B cell (primary cell): Measurements from ENCODE around the gene ITGA5.

Experiments
- CTCF ChIP-seq: fragments of 200-600 bp; IDR thresholded peaks from one replicate; pipeline ENCODE4 v1.8.0; 2022; ENCODE audit warnings: antibody characterized with exemption, mild to moderate bottlenecking
- EZH2 ChIP-seq: IDR thresholded peaks from 2 replicates; pipeline ENCODE4 v1.6.1; 2012; ENCODE audit warnings: borderline replicate concordance, low read depth, mild to moderate bottlenecking, moderate library complexity, low read length; ENCODE audit not compliant: insufficient read depth, poor library complexity, severe bottlenecking

DNA sequence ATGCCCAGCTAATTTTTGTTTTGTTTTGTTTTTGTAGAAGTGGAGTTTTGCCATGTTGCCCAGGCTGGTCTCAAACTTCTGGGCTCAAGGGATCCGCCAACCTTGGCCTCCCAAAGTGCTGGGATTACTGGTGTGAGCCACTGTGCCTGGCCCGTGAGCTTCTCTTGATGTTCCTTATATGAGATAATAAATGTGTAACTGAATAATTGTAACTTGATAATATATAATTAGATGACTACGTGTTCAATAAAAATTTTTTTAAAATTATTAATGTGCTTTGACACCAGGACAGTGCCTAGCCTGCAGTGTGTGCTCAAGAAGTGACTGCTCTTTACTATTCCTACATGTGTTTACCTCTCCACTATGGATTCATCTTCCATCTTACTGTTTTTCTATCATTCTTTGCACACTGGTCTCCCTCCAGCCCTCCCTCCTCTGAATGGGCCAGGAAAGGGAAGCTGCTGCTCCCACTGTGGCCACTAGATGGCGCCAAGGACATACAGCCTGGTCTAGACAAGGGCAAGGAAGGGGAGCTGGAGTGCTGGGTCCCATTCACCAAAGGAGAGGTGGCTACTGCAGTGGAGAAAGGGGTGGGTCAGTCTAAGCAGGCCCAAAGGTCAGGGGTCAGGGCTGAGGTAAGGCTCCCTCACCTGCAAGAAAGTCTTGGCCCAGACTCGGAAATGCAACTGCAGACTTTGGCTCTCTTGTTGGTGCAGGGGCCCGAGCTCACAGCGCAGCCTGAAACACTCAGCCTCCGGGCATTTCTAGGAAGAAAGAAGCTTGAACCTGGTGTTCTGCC lies 19.9 kb downstream of the ITGA5 start:
- TF ChIP-seq EZH2 = no peak
- peak; percentile 98 for TF ChIP-seq CTCF
